GM12878 (cell line): ENCODE data around the gene RALGDS.

ENCODE experiments used
- CHD4 ChIP-seq: fragments of 200-600 bp; sonication (generic); IDR thresholded peaks from 2 replicates; pipeline ENCODE4 v1.6.1; 2016; ENCODE audit warnings: mild to moderate bottlenecking
- GABPA ChIP-seq: IDR thresholded peaks from 2 replicates; pipeline ENCODE4 v1.6.1; 2014; ENCODE audit warnings: antibody characterized with exemption, low read depth, mild to moderate bottlenecking, inconsistent platforms
- PAX8 ChIP-seq: fragments of 450-650 bp; IDR thresholded peaks from 2 replicates; pipeline ENCODE4 v1.6.1; 2017; ENCODE audit warnings: mild to moderate bottlenecking, moderate library complexity

DNA sequence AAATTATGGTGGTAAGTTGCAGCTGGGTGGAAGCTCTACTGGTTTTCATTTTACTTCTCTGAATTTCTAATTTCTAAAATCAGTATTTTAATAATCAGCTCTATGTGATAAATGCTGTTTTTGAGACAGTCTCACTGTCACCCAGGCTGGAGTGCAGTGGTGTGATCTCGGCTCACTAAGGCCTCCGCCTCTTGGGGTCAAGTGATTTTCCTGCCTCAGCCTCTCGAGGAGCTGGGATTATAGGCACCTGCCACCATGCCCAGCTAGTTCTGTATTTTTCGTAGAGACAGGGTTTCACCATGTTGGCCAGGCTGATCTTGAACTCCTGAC lies 1.5 kb upstream of the RALGDS start:
- TF ChIP-seq CHD4, result no peak
- no peak for TF ChIP-seq GABPA
- TF ChIP-seq PAX8, result no peak
